DOHH2 (cell line): ENCODE results near the gene KIAA0586.
"Not testable (repeated sequence)": the region's sequence is repeated elsewhere in the genome, so short reads cannot be mapped to it uniquely, and the experiment has no call there.

Source experiments
- H3F3A ChIP-seq: fragments of 200-600 bp; sonication (generic), shearing (Covaris generic); 2 replicates; pipeline ENCODE4 v1.6.0; 2016; ENCODE audit warnings: antibody characterized with exemption, mild to moderate bottlenecking; ENCODE audit not compliant: control insufficient read depth, insufficient read depth
- H3K27ac ChIP-seq: fragments of 200-600 bp; sonication (generic); 2 replicates; pipeline ENCODE4 v1.5.1; 2014; ENCODE audit warnings: low read depth, mild to moderate bottlenecking, low read length, moderate library complexity
- H3K27me3 ChIP-seq: fragments of 200-600 bp; sonication (generic); 2 replicates; pipeline ENCODE4 v1.6.1; 2014; ENCODE audit warnings: mild to moderate bottlenecking, low read length, mixed read lengths; ENCODE audit not compliant: control insufficient read depth
- H3K36me3 ChIP-seq: fragments of 200-600 bp; sonication (generic); 2 replicates; pipeline ENCODE4 v1.6.1; 2014; ENCODE audit warnings: mild to moderate bottlenecking, low read length, moderate library complexity, mixed read lengths; ENCODE audit not compliant: control insufficient read depth
- H3K4me1 ChIP-seq: fragments of 200-600 bp; sonication (generic); 2 replicates; pipeline ENCODE4 v1.6.1; 2014; ENCODE audit warnings: mild to moderate bottlenecking, low read length, mixed read lengths; ENCODE audit not compliant: control insufficient read depth
- H3K4me2 ChIP-seq: fragments of 200-600 bp; sonication (generic); 2 replicates; pipeline ENCODE4 v1.6.0; 2014; ENCODE audit warnings: mild to moderate bottlenecking, low read length, moderate library complexity
- H3K4me3 ChIP-seq: fragments of 200-600 bp; sonication (generic); 2 replicates; pipeline ENCODE4 v1.5.1; 2014; ENCODE audit warnings: mild to moderate bottlenecking, low read length, mixed read lengths
- H3K79me2 ChIP-seq: fragments of 200-600 bp; sonication (generic); 2 replicates; pipeline ENCODE4 v1.6.1; 2014; ENCODE audit warnings: mild to moderate bottlenecking, low read length, mixed read lengths; ENCODE audit not compliant: control insufficient read depth
- H3K9me2 ChIP-seq: fragments of 200-600 bp; sonication (generic); replicated peaks from 2 replicates; pipeline ENCODE4 v1.6.1; 2014; ENCODE audit warnings: mild to moderate bottlenecking, low read length, mixed read lengths; ENCODE audit not compliant: control insufficient read depth
- H3K9me3 ChIP-seq: fragments of 200-600 bp; sonication (generic); 2 replicates; pipeline ENCODE4 v1.6.1; 2014; ENCODE audit warnings: antibody characterized with exemption, low read length, mixed read lengths; ENCODE audit not compliant: control insufficient read depth, insufficient read depth
- H4K20me1 ChIP-seq: fragments of 200-600 bp; sonication (generic); 2 replicates; pipeline ENCODE4 v1.6.0; 2014; ENCODE audit warnings: low read depth, mild to moderate bottlenecking, antibody characterized with exemption, low read length, moderate library complexity; ENCODE audit not compliant: control insufficient read depth, insufficient read depth
- EZH2phosphoT487 ChIP-seq: fragments of 200-600 bp; sonication (generic); IDR thresholded peaks from 2 replicates; pipeline ENCODE4 v1.6.1; 2017; ENCODE audit warnings: borderline replicate concordance, mild to moderate bottlenecking, antibody characterized with exemption, low read length, moderate library complexity, mixed read lengths
- TF ChIP-seq, protein P1 (sequence below): fragments of 200-600 bp; sonication (generic); IDR thresholded peaks from one replicate; pipeline ENCODE4 v1.5.1; 2014; ENCODE audit warnings: antibody characterized with exemption, mild to moderate bottlenecking, low read depth, low read length; ENCODE audit not compliant: poor library complexity, severe bottlenecking

The KIAA0586 gene

DNA sequence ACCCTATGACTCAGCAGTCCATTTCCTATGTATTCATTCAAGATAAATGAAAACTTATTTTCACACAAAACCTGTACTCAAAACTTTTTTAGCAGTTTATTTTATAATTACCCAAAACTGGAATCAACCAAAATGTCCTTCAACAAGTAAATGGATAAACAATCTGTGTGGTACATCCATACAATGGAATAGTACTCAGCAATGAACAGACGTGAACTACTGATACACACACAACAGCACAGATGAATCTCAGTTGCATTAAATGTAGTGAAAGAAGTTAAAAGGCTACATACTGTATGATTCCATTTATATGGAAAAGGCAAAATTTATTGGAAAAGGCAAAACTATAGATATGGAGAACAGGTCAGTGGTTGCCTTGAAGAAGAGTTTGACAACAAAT is 90.1 kb downstream of the KIAA0586 start:
- no peaks in the 10 kb centered on the region for H3K79me2 ChIP-seq
- no peaks in the 10 kb centered on the region for H4K20me1 ChIP-seq
- no peak overlapping the region for H3K4me2 ChIP-seq
- no peaks in the 10 kb centered on the region for H3K9me2 ChIP-seq
- no peak for TF ChIP-seq EZH2phosphoT487
- TF ChIP-seq, protein P1, sequence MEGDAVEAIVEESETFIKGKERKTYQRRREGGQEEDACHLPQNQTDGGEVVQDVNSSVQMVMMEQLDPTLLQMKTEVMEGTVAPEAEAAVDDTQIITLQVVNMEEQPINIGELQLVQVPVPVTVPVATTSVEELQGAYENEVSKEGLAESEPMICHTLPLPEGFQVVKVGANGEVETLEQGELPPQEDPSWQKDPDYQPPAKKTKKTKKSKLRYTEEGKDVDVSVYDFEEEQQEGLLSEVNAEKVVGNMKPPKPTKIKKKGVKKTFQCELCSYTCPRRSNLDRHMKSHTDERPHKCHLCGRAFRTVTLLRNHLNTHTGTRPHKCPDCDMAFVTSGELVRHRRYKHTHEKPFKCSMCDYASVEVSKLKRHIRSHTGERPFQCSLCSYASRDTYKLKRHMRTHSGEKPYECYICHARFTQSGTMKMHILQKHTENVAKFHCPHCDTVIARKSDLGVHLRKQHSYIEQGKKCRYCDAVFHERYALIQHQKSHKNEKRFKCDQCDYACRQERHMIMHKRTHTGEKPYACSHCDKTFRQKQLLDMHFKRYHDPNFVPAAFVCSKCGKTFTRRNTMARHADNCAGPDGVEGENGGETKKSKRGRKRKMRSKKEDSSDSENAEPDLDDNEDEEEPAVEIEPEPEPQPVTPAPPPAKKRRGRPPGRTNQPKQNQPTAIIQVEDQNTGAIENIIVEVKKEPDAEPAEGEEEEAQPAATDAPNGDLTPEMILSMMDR: no peak
- H3F3A ChIP-seq: no peaks in the 10 kb centered on the region
- H3K27ac ChIP-seq: no peak overlapping the region
- H3K27me3 ChIP-seq: no peaks in the 10 kb centered on the region
- H3K4me3 ChIP-seq: no peak overlapping the region
- H3K4me1 ChIP-seq: no peaks in the 10 kb centered on the region
- H3K36me3 ChIP-seq: 0 out of 2 replicates have a peak, but pooled peaks cover 3% of the 10 kb centered on the region
- H3K9me3 ChIP-seq: no peaks in the 10 kb centered on the region

DNA sequence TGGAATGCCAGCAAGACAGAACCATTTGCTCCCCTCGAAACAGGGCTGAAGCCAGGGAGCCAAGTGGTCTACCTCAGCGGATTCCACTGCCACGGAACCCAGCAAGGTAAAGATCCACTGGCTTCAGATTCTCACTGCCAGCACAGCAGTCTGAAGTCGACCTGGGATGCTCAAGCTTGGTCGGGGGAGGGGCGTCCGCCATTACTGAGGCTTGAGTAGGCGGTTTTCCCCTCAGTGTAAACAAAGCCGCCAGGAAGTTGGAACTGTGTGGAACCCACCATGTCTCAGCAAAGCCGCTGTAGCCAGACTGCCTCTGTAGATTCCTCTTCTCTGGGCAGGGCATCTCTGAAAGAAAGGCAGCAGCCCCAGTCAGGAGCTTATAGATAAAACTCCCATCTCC is 98.2 kb downstream of the KIAA0586 start:
- not testable (repeated sequence) for H3K36me3 ChIP-seq, H3F3A ChIP-seq, H4K20me1 ChIP-seq, H3K9me2 ChIP-seq, H3K4me2 ChIP-seq, H3K27ac ChIP-seq, H3K79me2 ChIP-seq, H3K4me3 ChIP-seq, H3K27me3 ChIP-seq, H3K4me1 ChIP-seq, H3K9me3 ChIP-seq

DNA sequence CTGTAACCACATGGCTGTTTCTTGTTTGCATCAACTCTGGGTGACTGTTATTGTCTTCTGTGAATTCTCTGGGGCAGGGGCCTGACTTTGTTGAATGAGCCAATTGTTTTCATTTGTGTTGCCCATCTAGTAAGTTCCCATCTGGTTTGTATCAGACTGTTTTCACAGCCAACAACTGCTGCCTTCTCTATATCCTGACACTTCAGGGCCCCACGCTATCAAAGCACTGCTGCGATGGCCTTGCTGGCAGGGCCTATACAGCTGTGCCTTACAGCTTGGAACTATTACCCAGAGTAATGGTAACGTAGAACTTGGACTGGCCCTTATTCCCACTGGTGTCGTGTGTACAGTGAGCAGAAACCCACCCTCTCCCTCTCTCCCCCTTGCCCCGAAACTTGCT is 105.9 kb downstream of the KIAA0586 start:
- no peaks in the 10 kb centered on the region for H4K20me1 ChIP-seq
- no peak overlapping the region for H3K4me2 ChIP-seq
- no peak overlapping the region for H3K27ac ChIP-seq
- TF ChIP-seq, protein P1: no peak
- no peak for TF ChIP-seq EZH2phosphoT487
- H3K4me1 ChIP-seq: no peaks in the 10 kb centered on the region
- no peaks in the 10 kb centered on the region for H3K9me3 ChIP-seq
- no peaks in the 10 kb centered on the region for H3K9me2 ChIP-seq
- no peak overlapping the region for H3K4me3 ChIP-seq
- H3K79me2 ChIP-seq: no peaks in the 10 kb centered on the region
- H3F3A ChIP-seq: no peaks in the 10 kb centered on the region
- no peaks in the 10 kb centered on the region for H3K36me3 ChIP-seq
- no peaks in the 10 kb centered on the region for H3K27me3 ChIP-seq

DNA sequence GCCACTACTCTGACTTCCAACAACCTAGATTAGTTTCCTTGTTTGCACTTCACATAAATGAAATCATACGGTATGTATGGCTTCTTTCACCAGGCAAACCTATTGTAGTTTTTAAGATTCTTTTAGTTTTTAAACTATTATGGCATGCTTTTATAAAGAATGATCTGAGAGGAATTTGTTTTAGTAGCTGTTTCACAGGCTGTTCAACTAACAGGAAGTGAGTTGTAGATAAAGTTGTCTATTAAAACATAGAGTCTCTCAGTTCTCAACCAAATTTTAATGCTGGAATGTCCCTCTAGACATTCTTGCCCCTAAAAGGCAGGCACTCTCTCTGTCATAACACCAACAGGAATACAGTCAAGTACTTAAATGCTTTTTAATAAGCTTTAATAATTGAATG is 107.5 kb downstream of the KIAA0586 start:
- Histone ChIP-seq H3K4me1 (no peaks in the 10 kb centered on the region), H3K27ac (no peak overlapping the region), H3K36me3 (no peaks in the 10 kb centered on the region), H3K79me2 (no peaks in the 10 kb centered on the region), H3K9me2 (no peaks in the 10 kb centered on the region), H3K9me3 (no peaks in the 10 kb centered on the region), H4K20me1 (no peaks in the 10 kb centered on the region), H3K4me2 (no peak overlapping the region), H3F3A (no peaks in the 10 kb centered on the region), H3K27me3 (no peaks in the 10 kb centered on the region), H3K4me3 (no peak overlapping the region)
- TF ChIP-seq, protein P1: no peak
- no peak for TF ChIP-seq EZH2phosphoT487
